Measurements from ENCODE around the gene MAOA. TPM values are rescaled to one million over a fixed set of nuclear protein-coding genes. Genes with fewer than 3 reads are reported as not detected.

The MAOA gene
- total RNA-seq, 2 experiments from 2014 or later = 0.60 to 1.9 TPM

DNA sequence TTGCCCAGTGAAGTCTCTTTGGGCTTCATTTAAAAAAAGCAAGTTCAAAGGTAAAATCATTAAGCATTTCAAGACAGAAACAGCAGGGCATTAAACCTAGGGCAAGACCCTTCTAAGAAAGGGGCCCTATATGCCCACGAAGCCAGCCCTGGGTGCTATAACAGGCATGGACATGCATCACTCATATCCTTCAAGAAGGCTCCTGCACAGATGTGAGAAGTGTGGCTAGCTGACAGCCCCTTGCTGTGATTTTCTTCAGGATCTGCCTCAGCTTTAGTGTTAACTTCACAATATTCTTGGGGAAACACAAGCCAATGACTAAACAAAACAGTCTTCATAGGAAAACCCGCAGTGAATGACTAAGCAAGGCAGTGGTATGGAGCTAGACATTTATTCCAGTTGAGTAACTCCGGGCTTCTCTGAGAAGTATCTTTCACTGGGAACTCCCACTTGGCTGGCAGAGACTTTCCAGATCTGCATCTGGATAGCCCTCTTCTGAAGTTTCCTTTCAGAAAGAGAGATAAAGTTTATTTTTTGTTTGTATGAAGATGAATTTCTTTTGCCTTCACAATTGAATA is 11.9 kb upstream of the MAOA start:
- no peaks in the 10 kb centered on the region for H3K36me3 Mint-ChIP-seq (ENCODE audit: low read depth)
- no peak overlapping the region for H3K27ac Mint-ChIP-seq
- CTCF ChIA-PET = no interaction called here
- no peak for ATAC-seq
- H3K27me3 Mint-ChIP-seq = peaks cover 4% of the 10 kb centered on the region
- TF ChIP-seq, protein P1, sequence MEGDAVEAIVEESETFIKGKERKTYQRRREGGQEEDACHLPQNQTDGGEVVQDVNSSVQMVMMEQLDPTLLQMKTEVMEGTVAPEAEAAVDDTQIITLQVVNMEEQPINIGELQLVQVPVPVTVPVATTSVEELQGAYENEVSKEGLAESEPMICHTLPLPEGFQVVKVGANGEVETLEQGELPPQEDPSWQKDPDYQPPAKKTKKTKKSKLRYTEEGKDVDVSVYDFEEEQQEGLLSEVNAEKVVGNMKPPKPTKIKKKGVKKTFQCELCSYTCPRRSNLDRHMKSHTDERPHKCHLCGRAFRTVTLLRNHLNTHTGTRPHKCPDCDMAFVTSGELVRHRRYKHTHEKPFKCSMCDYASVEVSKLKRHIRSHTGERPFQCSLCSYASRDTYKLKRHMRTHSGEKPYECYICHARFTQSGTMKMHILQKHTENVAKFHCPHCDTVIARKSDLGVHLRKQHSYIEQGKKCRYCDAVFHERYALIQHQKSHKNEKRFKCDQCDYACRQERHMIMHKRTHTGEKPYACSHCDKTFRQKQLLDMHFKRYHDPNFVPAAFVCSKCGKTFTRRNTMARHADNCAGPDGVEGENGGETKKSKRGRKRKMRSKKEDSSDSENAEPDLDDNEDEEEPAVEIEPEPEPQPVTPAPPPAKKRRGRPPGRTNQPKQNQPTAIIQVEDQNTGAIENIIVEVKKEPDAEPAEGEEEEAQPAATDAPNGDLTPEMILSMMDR (IDR thresholded peaks at IDR 0.05) = no peak
- intact Hi-C loops (cut with micrococcal nuclease) = no loop called here
- POLR2A ChIA-PET = no interaction called here
- H3K4me1 Mint-ChIP-seq (ENCODE audit: low read depth) = no peaks in the 10 kb centered on the region
- H3K9me3 Mint-ChIP-seq = no peaks in the 10 kb centered on the region
- H3K4me3 Mint-ChIP-seq = no peak overlapping the region
- no peak for DNase-seq

DNA sequence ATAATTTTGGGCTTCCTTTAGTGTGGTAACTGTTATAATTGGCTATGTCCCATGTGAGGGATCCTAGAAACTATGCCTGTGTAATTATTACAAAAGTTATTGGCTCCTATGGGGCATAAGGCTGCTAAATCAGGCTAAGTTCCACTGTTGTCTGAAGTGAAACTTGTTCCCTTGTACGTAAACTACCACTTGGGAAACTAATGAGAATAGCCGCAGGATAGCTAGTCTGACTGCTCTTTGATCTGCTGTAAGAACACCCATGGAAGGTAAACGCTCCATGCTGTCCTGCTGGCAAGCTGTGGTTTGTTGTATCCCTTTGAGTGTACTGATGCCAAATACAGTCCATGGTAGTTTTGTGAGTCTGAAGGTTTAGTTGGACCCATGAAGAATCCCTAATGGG is 9.3 kb upstream of the MAOA start:
- CTCF ChIA-PET = no interaction called here
- POLR2A ChIA-PET = no interaction called here
- ATAC-seq (no peak), DNase-seq (no peak)
- no peak overlapping the region for H3K27ac Mint-ChIP-seq
- intact Hi-C loops (cut with micrococcal nuclease) = no loop called here
- H3K27me3 Mint-ChIP-seq = peaks cover 4% of the 10 kb centered on the region
- H3K4me1 Mint-ChIP-seq (ENCODE audit: low read depth) = no peaks in the 10 kb centered on the region
- no peak overlapping the region for H3K4me3 Mint-ChIP-seq
- TF ChIP-seq, protein P1 (IDR thresholded peaks at IDR 0.05) = no peak
- no peaks in the 10 kb centered on the region for H3K36me3 Mint-ChIP-seq (ENCODE audit: low read depth)
- no peaks in the 10 kb centered on the region for H3K9me3 Mint-ChIP-seq

DNA sequence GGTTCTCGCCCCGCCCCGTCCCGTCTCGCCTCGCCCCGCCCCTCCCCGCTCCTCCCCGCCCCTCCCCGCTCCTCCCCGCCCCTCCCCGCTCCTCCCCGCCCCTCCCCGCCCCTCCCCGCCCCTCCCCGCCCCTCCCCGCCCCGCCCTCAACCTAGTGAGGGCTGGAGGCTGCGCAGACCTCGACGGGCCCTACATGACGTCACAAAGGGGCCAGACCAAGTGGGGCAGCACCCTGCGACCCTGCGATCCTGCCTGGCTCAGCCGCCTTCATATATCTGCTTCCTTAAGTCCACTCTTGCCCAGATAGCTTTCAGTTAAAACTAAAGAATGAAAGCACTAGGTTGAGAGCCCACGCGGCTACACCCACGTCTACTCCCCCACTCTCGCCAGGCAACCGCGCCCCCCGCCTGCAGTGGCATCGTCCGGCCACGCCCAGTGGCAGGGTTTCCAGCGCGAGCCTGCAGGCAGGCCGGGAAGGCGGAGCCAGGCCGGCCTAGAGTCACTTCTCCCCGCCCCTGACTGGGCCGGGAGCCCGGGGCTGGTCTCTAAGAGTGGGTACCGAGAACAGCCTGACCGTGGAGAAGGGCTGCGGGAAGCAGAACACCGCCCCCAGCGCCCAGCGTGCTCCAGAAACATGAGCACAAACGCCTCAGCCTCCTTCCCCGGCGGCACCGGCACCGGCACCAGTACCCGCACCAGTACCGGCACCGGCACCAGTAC is 1.5 kb upstream of the MAOA start:
- no peaks in the 10 kb centered on the region for H3K36me3 Mint-ChIP-seq (ENCODE audit: low read depth)
- intact Hi-C loops (cut with micrococcal nuclease) = no loop called here
- peak overlapping the region; percentile 84 for H3K4me3 Mint-ChIP-seq
- no peaks in the 10 kb centered on the region for H3K9me3 Mint-ChIP-seq
- TF ChIP-seq, protein P1 (IDR thresholded peaks at IDR 0.05) = no peak
- peaks cover 4% of the 10 kb centered on the region for H3K4me1 Mint-ChIP-seq (ENCODE audit: low read depth)
- DNase-seq (peak; percentile 81), ATAC-seq (peak; percentile 97)
- peaks cover 1% of the 10 kb centered on the region for H3K27me3 Mint-ChIP-seq
- CTCF ChIA-PET = no interaction called here
- POLR2A ChIA-PET = no interaction called here
- H3K27ac Mint-ChIP-seq = peak overlapping the region; percentile 99

DNA sequence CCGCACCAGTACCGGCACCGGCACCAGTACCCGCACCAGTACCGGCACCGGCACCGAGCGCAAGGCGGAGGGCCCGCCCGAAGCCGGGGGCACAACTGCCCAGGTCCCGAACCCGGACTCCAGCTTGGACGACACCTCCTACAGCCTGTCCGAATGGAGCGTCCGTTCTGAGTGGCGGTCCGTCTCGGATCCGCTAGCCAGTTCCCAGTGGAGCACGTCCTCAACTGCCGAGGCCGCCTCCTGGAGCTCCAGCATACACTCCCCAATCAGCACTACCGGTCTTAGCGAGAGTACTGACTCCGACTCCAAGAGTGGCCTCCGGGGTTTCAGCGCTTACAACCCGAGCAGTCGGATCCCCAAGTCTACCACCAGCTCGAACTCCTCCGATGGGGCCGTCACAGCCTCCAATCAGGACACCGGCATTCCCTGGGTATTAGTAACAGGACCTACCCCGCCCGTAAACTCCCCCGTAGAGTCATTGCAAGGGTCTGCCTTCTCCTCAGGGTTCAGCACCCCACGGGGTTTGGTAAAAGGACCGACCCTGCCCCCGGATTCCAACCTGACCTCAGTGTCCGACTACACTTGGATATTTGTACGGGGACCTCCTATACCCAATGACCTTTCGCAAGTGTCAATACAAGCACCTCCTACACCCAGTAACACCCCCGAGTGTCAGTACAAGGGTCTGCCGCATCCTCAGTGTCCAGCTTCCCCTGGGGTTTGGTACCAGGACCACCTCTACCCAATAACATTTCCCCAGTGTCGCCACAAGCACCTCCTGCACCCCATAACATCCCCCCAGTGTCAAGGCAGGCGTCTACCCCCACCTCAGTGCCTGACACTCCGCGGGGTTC is 721 bp upstream of the MAOA start:
- Mint-ChIP-seq H3K9me3 (no peaks in the 10 kb centered on the region), H3K36me3 (ENCODE audit: low read depth) (no peaks in the 10 kb centered on the region), H3K4me3 (peak overlapping the region; percentile 84), H3K4me1 (ENCODE audit: low read depth) (peaks cover 4% of the 10 kb centered on the region), H3K27ac (no peak overlapping the region), H3K27me3 (no peaks in the 10 kb centered on the region)
- intact Hi-C loops (cut with micrococcal nuclease) = no loop called here
- TF ChIP-seq, protein P1 (IDR thresholded peaks at IDR 0.05) = no peak
- ChIA-PET CTCF (no interaction called here), POLR2A (interaction anchor here (0.6 kb wide), 1 partner anchor 708 kb away, joined by 3 read pairs; no protein-coding TSS in a partner anchor)
- peak; percentile 28 for ATAC-seq
- DNase-seq = peak; percentile 36

DNA sequence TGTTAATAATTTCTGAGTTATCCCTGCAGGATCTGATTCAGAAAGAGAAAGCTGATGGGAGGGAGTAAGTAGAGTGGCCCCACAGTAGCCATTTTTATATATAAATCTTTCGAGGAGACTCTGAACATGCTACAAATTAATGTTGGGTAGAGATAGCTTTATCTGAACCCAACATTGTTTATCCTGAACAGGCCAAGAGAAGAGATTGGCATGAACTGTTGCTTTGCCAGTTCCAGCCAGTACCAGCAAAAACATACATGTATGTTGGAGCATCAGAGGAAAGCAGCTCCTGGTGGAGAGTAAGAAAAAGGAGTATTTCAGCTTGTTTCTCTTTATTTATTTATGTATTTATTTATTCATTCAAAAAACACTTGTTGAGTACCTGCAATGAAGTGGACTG is 1.6 kb downstream of the MAOA start:
- no peak overlapping the region for H3K4me3 Mint-ChIP-seq
- intact Hi-C loops (cut with micrococcal nuclease) = no loop called here
- no peaks in the 10 kb centered on the region for H3K36me3 Mint-ChIP-seq (ENCODE audit: low read depth)
- CTCF ChIA-PET = no interaction called here
- TF ChIP-seq, protein P1 (IDR thresholded peaks at IDR 0.05) = no peak
- no peak overlapping the region for H3K27ac Mint-ChIP-seq
- POLR2A ChIA-PET = no interaction called here
- DNase-seq (no peak), ATAC-seq (no peak)
- peaks cover 2% of the 10 kb centered on the region for H3K27me3 Mint-ChIP-seq
- peaks cover 4% of the 10 kb centered on the region for H3K4me1 Mint-ChIP-seq (ENCODE audit: low read depth)
- H3K9me3 Mint-ChIP-seq = no peaks in the 10 kb centered on the region
